ENCODE measurements around the gene SVOP.
"Not testable (repeated sequence)": the region's sequence is repeated elsewhere in the genome, so short reads cannot be mapped to it uniquely, and the experiment has no call there.

SVOP gene

DNA sequence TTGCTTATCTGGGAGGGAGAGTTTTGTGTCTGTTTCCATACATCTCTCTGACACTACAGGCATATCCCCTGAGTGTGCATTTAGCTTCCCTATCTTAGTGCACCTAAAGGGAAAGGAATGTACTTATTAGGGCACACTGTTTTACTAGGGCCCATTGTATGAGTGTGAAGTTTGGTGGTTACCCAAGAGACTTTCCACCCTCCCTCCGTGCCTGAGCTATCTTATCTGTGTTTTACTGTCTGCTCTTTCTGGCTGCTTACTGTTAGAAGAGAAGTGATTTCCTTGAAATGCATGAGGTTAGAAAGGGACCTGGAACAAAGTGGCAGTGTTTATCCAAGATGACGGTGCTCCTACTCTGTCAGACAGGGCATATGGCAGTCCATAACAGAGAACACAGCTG lies 8.5 kb upstream of the SVOP start:
- DNase-seq: no peak

DNA sequence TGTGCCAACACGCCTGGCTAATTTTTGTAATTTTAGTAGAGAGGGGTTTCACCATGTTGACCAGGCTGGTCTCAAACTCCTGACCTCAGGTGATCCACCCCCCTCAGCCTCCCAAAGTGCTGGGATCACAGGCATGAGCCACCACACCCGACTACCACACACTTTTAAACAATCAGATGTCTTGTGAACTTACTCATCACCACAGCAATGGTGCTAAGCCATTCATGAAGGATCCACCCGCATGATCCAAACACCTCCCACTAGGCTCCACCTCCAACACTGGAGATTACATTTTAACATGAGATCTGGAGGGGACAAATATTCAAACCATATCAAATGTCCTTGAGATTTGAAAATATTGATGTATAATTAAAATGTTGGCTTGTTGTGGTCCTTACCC lies 7.8 kb upstream of the SVOP start:
- not testable (repeated sequence) for DNase-seq

DNA sequence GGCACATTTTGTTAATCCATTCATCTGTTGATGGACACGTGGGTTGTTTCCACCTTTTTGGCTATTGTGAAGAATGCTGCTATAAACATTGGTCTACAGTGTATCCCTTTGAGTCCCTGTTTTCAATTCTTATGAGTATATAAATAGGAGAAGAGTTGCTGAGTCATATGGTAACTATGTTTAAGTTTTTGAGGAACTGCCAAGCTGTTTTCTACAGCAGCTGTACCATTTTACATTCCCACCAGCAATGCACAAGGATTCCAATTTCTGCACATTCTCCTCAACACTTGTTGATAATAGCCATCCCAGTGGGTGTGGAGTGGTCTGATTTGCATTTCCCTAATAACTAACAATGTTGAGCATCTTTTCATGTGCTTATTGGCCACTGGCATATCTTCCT lies 6.9 kb upstream of the SVOP start:
- no peak for DNase-seq

- DNase-seq: no peak
Measured at GRCh38 chr12:109020146-109020795, 597 bp downstream of the SVOP start.

- DNase-seq: no peak
Measured at GRCh38 chr12:109018296-109018695, 2.6 kb downstream of the SVOP start.

GRCh38 chr12:109016978-109017377 lies 3.9 kb downstream of the SVOP start:
- DNase-seq: no peak

GRCh38 chr12:109016016-109016415 lies 4.9 kb downstream of the SVOP start:
- no peak for DNase-seq

- no peak for DNase-seq
Measured at GRCh38 chr12:109014984-109015765, 5.7 kb downstream of the SVOP start.

GRCh38 chr12:109010259-109010658 lies 10.6 kb downstream of the SVOP start:
- DNase-seq: no peak

- no peak for DNase-seq
Measured at GRCh38 chr12:109009766-109010165, 11.1 kb downstream of the SVOP start.

- DNase-seq: no peak
Measured at GRCh38 chr12:109004017-109004416, 16.9 kb downstream of the SVOP start.

- DNase-seq: no peak
Measured at GRCh38 chr12:108996320-108996719, 24.5 kb downstream of the SVOP start.

DNA sequence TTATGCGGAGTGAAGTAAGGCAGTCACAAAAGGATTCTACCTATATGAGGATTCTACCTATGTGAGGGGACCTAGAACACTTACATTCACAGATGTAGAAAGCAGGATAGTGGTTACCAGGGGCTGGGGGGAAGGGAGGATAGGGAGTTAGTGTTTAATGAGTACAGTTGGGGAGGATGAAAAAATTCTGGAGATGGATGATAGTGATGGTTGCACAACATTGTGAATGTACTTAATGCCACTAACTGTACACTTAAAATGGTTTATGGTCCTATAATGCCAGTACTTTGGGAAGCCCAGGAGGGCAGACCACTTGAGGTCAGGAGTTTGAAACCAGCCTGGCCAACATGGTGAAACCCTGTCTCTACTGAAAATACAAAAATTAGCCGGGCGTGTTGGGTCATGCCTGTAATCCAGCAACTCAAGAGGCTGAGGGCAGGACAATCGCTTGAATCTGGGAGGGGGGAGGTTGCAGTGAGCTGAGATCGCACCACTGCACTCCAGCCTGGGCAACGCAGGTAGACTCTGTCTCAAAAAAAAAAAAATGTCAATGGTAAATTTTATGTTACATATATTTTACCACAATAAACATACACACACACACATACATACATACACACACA lies 25.4 kb downstream of the SVOP start:
- no peak for DNase-seq

GRCh38 chr12:108990103-108990502 lies 30.8 kb downstream of the SVOP start:
- DNase-seq: not testable (repeated sequence)

DNA sequence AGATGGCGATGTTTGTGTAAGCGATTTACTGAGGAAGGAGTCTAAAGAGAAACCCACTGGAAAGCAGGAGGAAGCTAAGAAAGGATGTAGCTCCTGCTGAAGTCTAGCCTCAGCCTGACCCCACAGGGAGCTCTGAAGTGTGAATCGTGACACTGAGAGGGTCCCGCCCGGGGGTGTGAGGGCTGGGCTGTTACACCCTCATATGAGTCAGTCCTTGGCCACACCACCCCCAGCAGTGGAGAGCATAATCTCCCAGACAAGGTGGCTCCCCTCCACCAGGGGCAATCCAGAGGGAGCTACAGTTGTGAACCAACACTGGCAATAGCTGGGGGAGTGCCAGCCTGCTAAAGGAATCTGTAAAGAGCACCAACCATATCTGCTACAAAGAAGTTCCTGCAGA lies 31.5 kb downstream of the SVOP start:
- DNase-seq: no peak

- no peak for DNase-seq
Measured at GRCh38 chr12:108985750-108986149, 35.1 kb downstream of the SVOP start.

DNA sequence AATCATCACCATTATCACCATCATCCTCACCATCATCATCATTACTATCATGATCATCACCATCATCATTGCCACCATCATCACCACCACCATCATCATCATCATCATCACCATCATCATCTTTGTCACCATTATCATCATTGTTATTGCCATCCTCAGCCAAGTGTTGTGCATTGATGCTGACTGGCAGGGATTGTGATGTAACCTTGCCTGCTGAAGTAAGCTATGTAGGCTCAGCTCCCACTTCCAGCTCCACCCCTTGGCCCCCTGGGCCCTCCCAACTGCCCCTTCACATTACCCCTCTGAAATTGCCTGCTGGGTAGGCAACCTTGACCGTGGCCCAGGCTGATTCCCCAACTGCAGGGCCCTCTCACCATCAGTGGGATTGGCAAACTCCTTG lies 37.6 kb downstream of the SVOP start:
- no peak for DNase-seq

DNA sequence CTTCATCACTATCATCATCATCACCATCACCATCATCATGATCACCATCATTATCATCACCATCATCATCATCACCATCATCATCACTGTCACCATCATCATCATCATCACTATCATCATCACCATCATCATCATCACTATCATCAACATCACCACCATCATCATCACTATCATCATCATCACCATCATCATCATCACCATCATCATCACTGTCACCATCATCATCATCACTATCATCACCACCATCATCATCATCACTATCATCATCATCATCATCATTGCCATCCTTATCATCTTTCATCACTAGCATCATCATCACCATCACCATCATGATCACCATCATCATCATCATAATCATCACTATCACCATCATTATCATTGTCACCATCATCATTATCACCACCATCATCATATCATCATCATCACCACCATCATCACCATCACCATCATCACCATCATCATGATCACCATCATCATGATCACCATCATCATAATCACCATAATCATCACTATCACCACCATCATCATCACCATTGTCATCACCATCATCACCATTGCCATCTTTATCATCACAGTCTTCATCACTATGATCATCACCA lies 38.1 kb downstream of the SVOP start:
- DNase-seq: no peak

DNA sequence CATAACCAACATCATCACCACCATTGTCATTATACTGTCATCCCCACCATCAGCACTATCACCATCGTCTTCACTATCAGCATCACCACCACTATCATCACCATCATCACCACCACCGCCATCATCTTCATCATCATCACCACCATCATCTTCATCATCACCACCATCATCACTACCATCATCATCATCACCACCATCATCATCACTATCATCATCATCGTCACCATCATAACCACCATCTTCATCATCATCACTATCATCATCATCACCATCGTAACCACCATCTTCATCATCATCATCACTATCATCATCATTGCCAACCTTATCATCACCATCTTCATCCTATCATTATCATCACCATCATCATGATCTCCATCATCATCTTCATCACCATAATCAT lies 39.0 kb downstream of the SVOP start:
- DNase-seq: no peak

GRCh38 chr12:108980831-108981618 lies 39.8 kb downstream of the SVOP start:
- no peak for DNase-seq

DNA sequence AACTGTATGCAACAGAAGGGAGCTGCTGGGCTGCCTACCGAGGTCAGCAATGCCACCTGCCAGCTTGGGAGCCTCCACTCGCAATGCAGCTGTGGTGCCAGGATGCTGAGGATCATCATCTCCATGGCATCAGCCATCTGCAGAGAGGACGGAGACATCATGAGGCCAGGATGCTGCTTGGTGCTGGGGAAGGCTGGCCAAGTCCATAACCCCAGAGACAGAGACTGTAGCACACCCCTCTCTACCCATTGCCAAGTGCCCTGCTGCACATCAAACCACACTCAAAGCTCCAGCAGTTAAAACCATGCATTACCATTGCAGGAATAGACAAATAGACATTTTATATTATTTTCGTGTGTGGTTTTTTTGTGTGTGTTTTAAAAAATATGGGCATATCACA lies 43.5 kb downstream of the SVOP start:
- DNase-seq: no peak

GRCh38 chr12:108975024-108975593 lies 45.8 kb downstream of the SVOP start:
- no peak for DNase-seq
